ENCODE data around the gene ZNF576.
A peak's percentile ranks its signal among the peaks of the same experiment; 100 is the strongest.

Gene ZNF576

GRCh38 chr19:43609872-43610271 lies 13.5 kb downstream of the ZNF576 start:
- Mint-ChIP-seq H3K27ac (no peak overlapping the region), H3K27me3 (ENCODE audit: low read depth) (no peaks in the 10 kb centered on the region), H3K36me3 (ENCODE audit: low read depth) (peaks cover 62% of the 10 kb centered on the region), H3K4me1 (peaks cover 7% of the 10 kb centered on the region), H3K4me3 (no peak overlapping the region), H3K9me3 (no peaks in the 10 kb centered on the region)
- no peak for TF ChIP-seq CTCF (IDR thresholded peaks at IDR 0.05; ENCODE audit: unreplicated experiment in 3 of 3)

- no peaks in the 10 kb centered on the region for H3K9me3 Mint-ChIP-seq
- H3K27me3 Mint-ChIP-seq (ENCODE audit: low read depth) = no peaks in the 10 kb centered on the region
- TF ChIP-seq CTCF (IDR thresholded peaks at IDR 0.05; ENCODE audit: unreplicated experiment in 3 of 3) = no peak
- peaks cover 61% of the 10 kb centered on the region for H3K36me3 Mint-ChIP-seq (ENCODE audit: low read depth)
- peak overlapping the region in 2 of 3 experiments; percentile 53 to 54 for H3K27ac Mint-ChIP-seq
- no peak overlapping the region for H3K4me3 Mint-ChIP-seq
- H3K4me1 Mint-ChIP-seq = peaks cover 7% of the 10 kb centered on the region
Measured at GRCh38 chr19:43610493-43610892, 14.1 kb downstream of the ZNF576 start.

GRCh38 chr19:43611788-43612187 lies 15.4 kb downstream of the ZNF576 start, which contains the start of gene SRRM5:
SRRM5 (plus strand) TSS chr19:43612088; CDS start chr19:43612122, 34 bp downstream.
- Mint-ChIP-seq H3K27ac (peak within 1 kb of the TSS; percentile 47 to 54 (median 53)), H3K36me3 (ENCODE audit: low read depth) (peaks cover 57% of the 10 kb centered on the region), H3K27me3 (ENCODE audit: low read depth) (no peaks in the 10 kb centered on the region), H3K9me3 (no peaks in the 10 kb centered on the region), H3K4me1 (peaks cover 7% of the 10 kb centered on the region), H3K4me3 (no peak within 1 kb of the TSS)
- TF ChIP-seq CTCF (IDR thresholded peaks at IDR 0.05; ENCODE audit: unreplicated experiment in 3 of 3) = no peak

GRCh38 chr19:43612374-43612773 lies 16.0 kb downstream of the ZNF576 start:
- H3K9me3 Mint-ChIP-seq = no peaks in the 10 kb centered on the region
- H3K36me3 Mint-ChIP-seq (ENCODE audit: low read depth) = peaks cover 51% of the 10 kb centered on the region

GRCh38 chr19:43616306-43616705 lies 19.9 kb downstream of the ZNF576 start:
- no peaks in the 10 kb centered on the region for H3K9me3 Mint-ChIP-seq
- no peaks in the 10 kb centered on the region for H3K27me3 Mint-ChIP-seq (ENCODE audit: low read depth)
- H3K4me3 Mint-ChIP-seq = no peak overlapping the region
- H3K36me3 Mint-ChIP-seq (ENCODE audit: low read depth) = peaks cover 36% of the 10 kb centered on the region
- H3K4me1 Mint-ChIP-seq = peaks cover 17% of the 10 kb centered on the region
- TF ChIP-seq CTCF (IDR thresholded peaks at IDR 0.05; ENCODE audit: unreplicated experiment in 3 of 3) = no peak
- peak overlapping the region in 1 of 3 experiments; percentile 41 for H3K27ac Mint-ChIP-seq

More at GRCh38 chr19:43612374-43612773, 16.0 kb downstream of the ZNF576 start:
- peak overlapping the region in 1 of 3 experiments; percentile 47 for H3K27ac Mint-ChIP-seq
- no peaks in the 10 kb centered on the region for H3K27me3 Mint-ChIP-seq (ENCODE audit: low read depth)
- no peak for TF ChIP-seq CTCF (IDR thresholded peaks at IDR 0.05; ENCODE audit: unreplicated experiment in 3 of 3)
- H3K4me1 Mint-ChIP-seq = peaks cover 7% of the 10 kb centered on the region
- no peak overlapping the region for H3K4me3 Mint-ChIP-seq

- TF ChIP-seq CTCF (IDR thresholded peaks at IDR 0.05; ENCODE audit: unreplicated experiment in 3 of 3) = no peak
- Mint-ChIP-seq H3K4me3 (peak overlapping the region; percentile 20 to 51 (median 25)), H3K36me3 (ENCODE audit: low read depth) (peaks cover 35% of the 10 kb centered on the region), H3K27me3 (ENCODE audit: low read depth) (no peaks in the 10 kb centered on the region), H3K27ac (peak overlapping the region in 1 of 3 experiments; percentile 27), H3K9me3 (no peaks in the 10 kb centered on the region), H3K4me1 (peaks cover 22% of the 10 kb centered on the region)
Measured at GRCh38 chr19:43616954-43617353, 20.6 kb downstream of the ZNF576 start.
